Measurements from ENCODE around the gene NLRC3.
A peak's percentile ranks its signal among the peaks of the same experiment; 100 is the strongest.

NLRC3 gene

GRCh38 chr16:3576211-3576610 lies 992 bp downstream of the NLRC3 start:
- Histone ChIP-seq H3K36me3 (ENCODE audit: control insufficient read depth in 2 of 2, insufficient read depth in 1 of 2, low read length in 2 of 2) (peaks cover 0 to 2% of the 10 kb centered on the region in 2 experiments; a peak in 1 of 3 replicates), H3K4me3 (ENCODE audit: low read depth, low read length) (no peak overlapping the region), H3K4me1 (ENCODE audit: control insufficient read depth, insufficient read depth, low read length) (no peaks in the 10 kb centered on the region), H3K27ac (ENCODE audit: extremely low read depth, low read depth, low read length) (no peak overlapping the region), H3K9me3 (ENCODE audit: control insufficient read depth, insufficient read depth, low read depth, low read length) (no peaks in the 10 kb centered on the region)
- ChIA-PET CTCF (no interaction called here), POLR2A (no interaction called here)
- TF ChIP-seq HOXC10 (CRISPR knock-in tag; IDR thresholded peaks at IDR 0.05), result no peak
- TF ChIP-seq EGR2 (tag by site-specific recombination; IDR thresholded peaks at IDR 0.05; ENCODE audit: low read depth), result peak; percentile 25; the same call in 1 of the 2 replicates
- no peak for TF ChIP-seq ZNF426 (tag by site-specific recombination; IDR thresholded peaks at IDR 0.05)
- no peak for TF ChIP-seq ZNF239 (tag by site-specific recombination; IDR thresholded peaks at IDR 0.05)
- no peak for TF ChIP-seq HOXA7 (CRISPR knock-in tag; IDR thresholded peaks at IDR 0.05; ENCODE audit: borderline replicate concordance)
- TF ChIP-seq ZBTB8A (tag by site-specific recombination; IDR thresholded peaks at IDR 0.05), result no peak
- TF ChIP-seq, protein P1, sequence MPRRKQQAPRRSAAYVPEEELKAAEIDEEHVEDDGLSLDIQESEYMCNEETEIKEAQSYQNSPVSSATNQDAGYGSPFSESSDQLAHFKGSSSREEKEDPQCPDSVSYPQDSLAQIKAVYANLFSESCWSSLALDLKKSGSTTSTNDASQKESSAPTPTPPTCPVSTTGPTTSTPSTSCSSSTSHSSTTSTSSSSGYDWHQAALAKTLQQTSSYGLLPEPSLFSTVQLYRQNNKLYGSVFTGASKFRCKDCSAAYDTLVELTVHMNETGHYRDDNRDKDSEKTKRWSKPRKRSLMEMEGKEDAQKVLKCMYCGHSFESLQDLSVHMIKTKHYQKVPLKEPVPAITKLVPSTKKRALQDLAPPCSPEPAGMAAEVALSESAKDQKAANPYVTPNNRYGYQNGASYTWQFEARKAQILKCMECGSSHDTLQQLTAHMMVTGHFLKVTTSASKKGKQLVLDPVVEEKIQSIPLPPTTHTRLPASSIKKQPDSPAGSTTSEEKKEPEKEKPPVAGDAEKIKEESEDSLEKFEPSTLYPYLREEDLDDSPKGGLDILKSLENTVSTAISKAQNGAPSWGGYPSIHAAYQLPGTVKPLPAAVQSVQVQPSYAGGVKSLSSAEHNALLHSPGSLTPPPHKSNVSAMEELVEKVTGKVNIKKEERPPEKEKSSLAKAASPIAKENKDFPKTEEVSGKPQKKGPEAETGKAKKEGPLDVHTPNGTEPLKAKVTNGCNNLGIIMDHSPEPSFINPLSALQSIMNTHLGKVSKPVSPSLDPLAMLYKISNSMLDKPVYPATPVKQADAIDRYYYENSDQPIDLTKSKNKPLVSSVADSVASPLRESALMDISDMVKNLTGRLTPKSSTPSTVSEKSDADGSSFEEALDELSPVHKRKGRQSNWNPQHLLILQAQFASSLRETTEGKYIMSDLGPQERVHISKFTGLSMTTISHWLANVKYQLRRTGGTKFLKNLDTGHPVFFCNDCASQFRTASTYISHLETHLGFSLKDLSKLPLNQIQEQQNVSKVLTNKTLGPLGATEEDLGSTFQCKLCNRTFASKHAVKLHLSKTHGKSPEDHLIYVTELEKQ (tag by site-specific recombination; IDR thresholded peaks at IDR 0.05; ENCODE audit: borderline replicate concordance), result no peak
- no peak for TF ChIP-seq GFI1B (tag by site-specific recombination; IDR thresholded peaks at IDR 0.05)

DNA sequence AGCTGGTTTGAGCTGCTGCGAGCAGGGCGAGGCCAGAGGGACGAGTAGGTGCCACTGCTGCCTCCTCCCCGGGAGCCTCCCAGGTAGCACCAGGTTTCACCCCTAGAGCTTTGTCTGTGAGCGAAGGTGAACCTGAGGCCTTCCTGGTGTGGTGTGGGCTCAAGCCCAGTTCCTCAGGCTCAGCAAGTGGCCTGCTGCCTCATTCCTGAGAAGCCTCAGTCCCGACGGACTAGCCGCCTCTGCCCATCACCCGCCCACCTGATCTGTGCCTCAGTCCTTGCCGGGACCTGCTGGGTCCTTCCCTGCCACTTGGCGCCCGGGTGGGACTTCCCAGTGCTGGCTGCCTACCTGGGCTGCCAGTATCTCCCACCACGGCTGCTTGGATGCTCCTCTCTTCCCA lies 1.7 kb downstream of the NLRC3 start:
- CTCF ChIA-PET, result no interaction called here
- POLR2A ChIA-PET, result no interaction called here
- Histone ChIP-seq H3K4me1 (ENCODE audit: control insufficient read depth, insufficient read depth, low read length) (no peaks in the 10 kb centered on the region), H3K36me3 (ENCODE audit: control insufficient read depth in 2 of 2, insufficient read depth in 1 of 2, low read length in 2 of 2) (no peaks in the 10 kb centered on the region), H3K9me3 (ENCODE audit: control insufficient read depth, insufficient read depth, low read depth, low read length) (no peaks in the 10 kb centered on the region), H3K4me3 (ENCODE audit: low read depth, low read length) (no peak overlapping the region), H3K27ac (ENCODE audit: extremely low read depth, low read depth, low read length) (no peak overlapping the region)
- TF ChIP-seq, protein P2, sequence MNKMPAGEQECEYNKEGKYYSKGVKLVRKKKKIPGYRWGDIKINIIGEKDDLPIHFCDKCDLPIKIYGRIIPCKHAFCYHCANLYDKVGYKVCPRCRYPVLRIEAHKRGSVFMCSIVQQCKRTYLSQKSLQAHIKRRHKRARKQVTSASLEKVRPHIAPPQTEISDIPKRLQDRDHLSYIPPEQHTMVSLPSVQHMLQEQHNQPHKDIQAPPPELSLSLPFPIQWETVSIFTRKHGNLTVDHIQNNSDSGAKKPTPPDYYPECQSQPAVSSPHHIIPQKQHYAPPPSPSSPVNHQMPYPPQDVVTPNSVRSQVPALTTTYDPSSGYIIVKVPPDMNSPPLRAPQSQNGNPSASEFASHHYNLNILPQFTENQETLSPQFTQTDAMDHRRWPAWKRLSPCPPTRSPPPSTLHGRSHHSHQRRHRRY (tag by site-specific recombination; IDR thresholded peaks at IDR 0.05), result no peak
- TF ChIP-seq ZNF837 (tag by site-specific recombination; IDR thresholded peaks at IDR 0.05) (no peak), ZNF169 (tag by site-specific recombination; IDR thresholded peaks at IDR 0.05) (no peak), EGR2 (tag by site-specific recombination; IDR thresholded peaks at IDR 0.05; ENCODE audit: low read depth) (peak; percentile 60), SCRT1 (tag by site-specific recombination; IDR thresholded peaks at IDR 0.05; ENCODE audit: borderline replicate concordance) (no peak), ZFHX2 (tag by site-specific recombination; conservative IDR thresholded peaks at IDR 0.05) (0 out of 2 replicates have a peak, but pooled peaks have one; percentile 22), ZNF664 (tag by site-specific recombination; IDR thresholded peaks at IDR 0.05) (no peak), ZNF266 (tag by site-specific recombination; IDR thresholded peaks at IDR 0.05; ENCODE audit: low read depth) (no peak), ZNF133 (tag by site-specific recombination; IDR thresholded peaks at IDR 0.05) (no peak)
- TF ChIP-seq, protein P3, sequence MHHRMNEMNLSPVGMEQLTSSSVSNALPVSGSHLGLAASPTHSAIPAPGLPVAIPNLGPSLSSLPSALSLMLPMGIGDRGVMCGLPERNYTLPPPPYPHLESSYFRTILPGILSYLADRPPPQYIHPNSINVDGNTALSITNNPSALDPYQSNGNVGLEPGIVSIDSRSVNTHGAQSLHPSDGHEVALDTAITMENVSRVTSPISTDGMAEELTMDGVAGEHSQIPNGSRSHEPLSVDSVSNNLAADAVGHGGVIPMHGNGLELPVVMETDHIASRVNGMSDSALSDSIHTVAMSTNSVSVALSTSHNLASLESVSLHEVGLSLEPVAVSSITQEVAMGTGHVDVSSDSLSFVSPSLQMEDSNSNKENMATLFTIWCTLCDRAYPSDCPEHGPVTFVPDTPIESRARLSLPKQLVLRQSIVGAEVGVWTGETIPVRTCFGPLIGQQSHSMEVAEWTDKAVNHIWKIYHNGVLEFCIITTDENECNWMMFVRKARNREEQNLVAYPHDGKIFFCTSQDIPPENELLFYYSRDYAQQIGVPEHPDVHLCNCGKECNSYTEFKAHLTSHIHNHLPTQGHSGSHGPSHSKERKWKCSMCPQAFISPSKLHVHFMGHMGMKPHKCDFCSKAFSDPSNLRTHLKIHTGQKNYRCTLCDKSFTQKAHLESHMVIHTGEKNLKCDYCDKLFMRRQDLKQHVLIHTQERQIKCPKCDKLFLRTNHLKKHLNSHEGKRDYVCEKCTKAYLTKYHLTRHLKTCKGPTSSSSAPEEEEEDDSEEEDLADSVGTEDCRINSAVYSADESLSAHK (tag by site-specific recombination; IDR thresholded peaks at IDR 0.05), result no peak
